Glomerular visceral epithelial cell (primary cell): Measurements from ENCODE around the gene RAP2A.

ENCODE experiments used
- DNase-seq: peaks from one replicate; pipeline ENCODE4 v3.0.0-alpha.2; 2016; ENCODE audit errors: extremely low spot score

Gene RAP2A

GRCh38 chr13:97448503-97449251 is 14.7 kb downstream of the RAP2A start:
- DNase-seq = peak; percentile 62

- DNase-seq = no peak
These were observed 20.7 kb downstream of the RAP2A start for GRCh38 chr13:97454699-97455098.

DNA sequence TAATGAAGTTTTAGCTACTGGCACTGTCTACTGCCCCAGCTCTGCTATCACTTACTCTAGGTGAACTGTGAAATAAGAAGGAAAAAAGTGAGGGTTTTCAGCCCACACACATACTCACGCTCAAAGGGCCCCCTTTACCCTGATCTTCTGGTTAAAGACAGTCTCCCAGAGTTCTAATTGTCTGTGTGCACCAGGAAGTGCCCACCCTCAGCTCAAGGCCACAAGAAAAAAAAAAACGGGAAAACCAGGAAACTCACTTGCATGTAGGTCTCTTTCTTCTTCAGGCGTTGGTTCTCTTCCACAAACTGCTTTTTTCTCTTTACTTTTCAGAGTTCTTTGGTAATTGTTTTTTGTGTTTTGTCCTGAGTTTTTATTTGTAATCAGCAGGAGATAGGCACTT is 22.1 kb downstream of the RAP2A start:
- DNase-seq = no peak

- no peak for DNase-seq
These were observed 25.3 kb downstream of the RAP2A start for GRCh38 chr13:97459215-97459777.

GRCh38 chr13:97460004-97460775 is 26.2 kb downstream of the RAP2A start:
- no peak for DNase-seq

GRCh38 chr13:97460853-97461252 is 26.9 kb downstream of the RAP2A start:
- DNase-seq = no peak

DNA sequence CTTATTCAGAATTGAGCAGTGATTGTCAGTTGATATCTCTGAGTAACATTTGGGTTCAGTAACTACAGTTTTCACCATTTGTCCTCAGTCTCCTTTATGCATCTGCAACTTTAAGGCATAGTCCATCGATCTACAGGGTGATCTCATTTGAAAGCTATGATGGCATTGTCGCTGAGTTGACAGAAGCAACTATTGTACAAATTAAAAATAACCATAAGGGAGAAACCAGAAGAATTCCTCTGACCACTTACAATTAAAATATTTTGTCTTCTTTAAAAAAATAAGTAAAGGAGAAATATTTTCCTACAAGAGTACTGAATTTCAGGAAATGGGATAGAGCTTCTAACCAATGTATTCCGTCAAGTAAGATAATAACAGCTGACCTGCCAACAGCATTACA is 30.6 kb downstream of the RAP2A start:
- no peak for DNase-seq

GRCh38 chr13:97466722-97467121 is 32.8 kb downstream of the RAP2A start:
- no peak for DNase-seq

GRCh38 chr13:97468331-97468730 is 34.4 kb downstream of the RAP2A start:
- no peak for DNase-seq

- DNase-seq = no peak
These were observed 37.7 kb downstream of the RAP2A start for GRCh38 chr13:97471711-97472110.

DNA sequence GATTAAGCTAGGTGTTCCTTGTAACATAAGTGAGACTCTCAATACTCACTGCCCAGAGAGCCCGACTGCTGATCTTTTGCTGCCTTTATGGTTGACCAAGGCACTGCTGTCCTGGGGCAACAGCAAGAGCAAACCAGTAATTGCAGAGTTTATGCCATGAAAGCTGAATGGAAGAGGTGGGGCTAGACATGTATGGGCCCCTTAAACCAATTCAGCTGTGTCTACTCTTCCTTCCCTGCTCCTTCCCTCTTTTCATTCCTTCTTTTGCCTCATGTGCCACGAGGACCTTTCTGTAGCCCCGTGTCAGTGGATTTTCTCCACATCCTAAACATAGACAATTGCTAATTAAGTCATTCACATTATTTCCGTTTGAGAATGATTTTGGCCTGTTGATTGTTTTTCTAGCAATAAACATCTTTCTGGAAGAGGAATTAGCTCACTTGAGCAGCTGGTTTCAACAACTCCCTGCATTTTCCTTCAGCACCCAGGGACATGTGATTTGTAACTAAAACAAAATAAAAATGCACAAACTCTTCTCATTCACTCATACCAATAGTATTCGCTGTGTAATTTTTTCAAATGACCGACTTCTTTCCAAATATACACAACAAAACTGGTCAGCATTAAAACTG is 40.5 kb downstream of the RAP2A start:
- no peak for DNase-seq

- no peak for DNase-seq
These were observed 41.0 kb downstream of the RAP2A start for GRCh38 chr13:97475011-97475410.

DNA sequence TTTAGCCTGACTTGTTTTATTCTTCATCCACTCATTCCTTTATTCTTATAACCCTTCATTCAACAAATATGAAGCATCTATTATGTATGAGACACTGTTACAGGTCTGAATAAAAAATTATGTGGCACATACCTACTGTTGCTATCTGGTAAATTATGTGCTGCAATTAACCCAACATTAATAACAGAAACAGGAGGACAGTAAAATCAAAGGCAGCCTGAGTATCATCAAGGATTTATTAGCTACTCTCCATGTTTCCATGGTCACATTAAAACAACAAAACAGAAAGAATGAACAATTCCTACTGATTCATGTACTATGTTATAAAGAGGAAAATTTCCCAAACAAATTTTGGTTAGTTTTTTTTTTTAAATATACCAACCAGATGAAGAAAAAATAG is 43.9 kb downstream of the RAP2A start:
- DNase-seq = no peak

GRCh38 chr13:97478247-97478646 is 44.3 kb downstream of the RAP2A start:
- DNase-seq = no peak

- DNase-seq = no peak
These were observed 49.5 kb downstream of the RAP2A start for GRCh38 chr13:97483465-97483864.

DNA sequence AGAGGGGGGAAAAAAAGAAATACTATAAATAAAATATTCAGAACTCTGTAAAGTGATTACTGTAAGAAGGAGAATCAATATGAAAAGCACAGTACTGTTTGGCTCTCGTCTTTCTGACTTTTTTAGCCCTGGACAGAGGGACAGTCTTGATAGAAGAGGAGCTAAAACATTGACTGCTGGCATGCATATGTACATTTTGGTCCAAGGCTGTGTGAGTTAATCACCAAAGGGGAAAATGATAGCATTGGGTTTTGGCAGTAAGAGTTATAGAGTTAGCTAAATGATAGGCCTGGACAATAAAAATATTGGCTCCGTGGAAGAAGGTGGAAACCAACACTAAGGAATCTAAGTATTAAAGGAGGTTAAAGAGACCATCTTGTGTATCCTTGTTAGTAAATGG is 50.3 kb downstream of the RAP2A start:
- DNase-seq = no peak

- DNase-seq = no peak
These were observed 51.4 kb downstream of the RAP2A start for GRCh38 chr13:97485320-97485719.

DNA sequence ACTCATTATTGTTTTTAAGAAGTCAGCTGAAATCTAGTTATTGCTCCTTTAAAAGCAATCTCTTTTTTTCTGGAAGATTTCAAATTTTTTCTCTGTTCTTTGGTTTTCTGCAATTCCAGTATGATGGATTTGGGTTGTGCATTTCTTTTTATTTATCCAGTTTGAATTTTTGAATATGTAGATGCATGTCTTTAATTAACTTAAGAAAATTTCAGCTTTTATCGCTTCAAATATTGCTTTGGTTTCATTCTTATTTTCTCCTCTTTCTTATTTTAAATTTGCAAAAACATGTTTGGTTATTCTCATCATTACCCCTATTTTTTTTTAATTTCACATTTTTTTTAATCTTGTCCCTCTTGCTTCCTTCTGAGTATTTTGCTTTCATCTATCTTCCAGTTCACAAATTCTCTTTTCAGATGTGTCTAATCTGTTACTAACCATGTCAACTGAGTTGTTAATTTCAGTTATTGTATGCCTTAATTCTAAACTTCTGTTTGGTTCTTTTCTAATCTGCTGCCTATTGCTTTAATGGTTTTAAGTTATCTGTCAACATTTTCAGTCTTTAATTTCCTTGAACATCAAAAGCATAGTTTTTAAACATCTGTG is 56.8 kb downstream of the RAP2A start:
- DNase-seq = no peak

DNA sequence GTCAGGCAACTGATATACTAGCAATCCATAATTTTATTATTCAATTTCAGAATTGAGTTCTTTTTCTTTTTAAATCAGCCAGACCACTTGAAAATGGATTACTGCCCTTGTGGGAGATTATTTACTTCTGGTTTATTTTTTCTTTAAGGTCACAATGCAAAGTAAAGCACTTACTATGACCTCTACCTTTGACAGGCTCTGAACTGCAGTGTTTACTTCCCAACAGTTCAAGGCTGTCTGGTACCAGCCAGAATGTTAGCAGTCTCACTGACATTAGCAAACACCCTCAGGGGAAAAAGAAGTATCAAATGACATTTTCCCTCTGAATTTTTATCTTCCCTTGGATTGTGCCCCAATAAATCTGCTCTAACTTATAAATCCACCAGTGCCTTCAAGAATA is 57.5 kb downstream of the RAP2A start:
- DNase-seq = no peak

DNA sequence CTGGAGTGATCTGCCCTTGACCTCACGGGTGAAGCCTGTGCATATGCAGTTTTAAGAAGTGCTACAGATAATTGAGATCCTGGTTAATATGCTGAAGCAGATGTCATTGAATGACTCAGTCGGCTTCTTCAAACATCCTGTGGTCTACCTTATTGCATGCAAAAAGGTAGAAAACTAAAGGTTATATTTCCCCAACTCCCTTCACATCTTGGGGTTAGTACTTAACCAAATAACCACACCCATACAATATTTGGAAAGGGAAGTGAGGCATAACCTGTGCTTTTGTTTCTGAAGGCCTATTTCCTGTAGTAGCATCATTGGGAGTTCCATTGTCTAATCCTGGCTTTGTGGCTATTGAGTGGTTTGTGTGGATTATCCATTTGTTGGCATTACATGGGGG is 58.3 kb downstream of the RAP2A start:
- no peak for DNase-seq

- DNase-seq = no peak
These were observed 58.9 kb downstream of the RAP2A start for GRCh38 chr13:97492684-97493371.

- DNase-seq = no peak
These were observed 59.5 kb downstream of the RAP2A start for GRCh38 chr13:97493456-97493855.
